ENCODE measurements around the gene MRPL34.
A peak's percentile ranks its signal among the peaks of the same experiment; 100 is the strongest.
"Not testable (repeated sequence)": the region's sequence is repeated elsewhere in the genome, so short reads cannot be mapped to it uniquely, and the experiment has no call there.

MRPL34 gene

DNA sequence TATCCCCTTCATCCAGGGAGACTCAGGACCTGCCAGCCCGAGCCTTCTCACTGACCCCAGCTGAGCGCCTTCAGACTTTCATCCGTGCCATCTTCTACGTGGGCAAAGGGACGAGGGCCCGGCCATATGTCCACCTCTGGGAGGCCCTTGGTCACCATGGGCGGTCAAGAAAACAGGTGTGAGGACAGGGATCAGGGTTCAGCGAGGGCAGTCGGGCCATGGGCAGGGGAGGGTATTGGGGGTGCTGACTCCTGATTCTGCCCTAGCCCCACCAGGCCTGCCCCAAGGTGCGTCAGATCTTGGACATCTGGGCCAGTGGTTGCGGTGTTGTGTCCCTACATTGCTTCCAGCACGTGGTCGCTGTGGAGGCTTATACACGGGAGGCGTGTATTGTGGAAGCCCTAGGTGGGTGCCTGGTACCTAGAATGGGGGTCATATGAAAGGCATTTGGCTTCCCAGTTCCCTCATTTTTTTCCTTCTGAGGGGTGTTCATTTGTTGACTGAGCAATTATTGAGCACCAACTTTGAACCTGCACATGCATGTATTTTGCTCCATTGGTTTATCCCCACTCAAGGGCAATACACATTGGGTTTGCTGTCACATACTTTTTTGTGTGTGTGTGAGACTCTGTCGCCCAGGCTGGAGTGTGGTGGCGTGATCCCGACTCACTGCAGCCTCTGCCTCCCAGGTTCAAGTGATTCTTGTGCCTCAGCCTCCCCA, 20.1 kb upstream of the MRPL34 start:
- DNase-seq (ENCODE audit: low read depth in 3 of 3, low spot score in 1 of 3), result no peak

GRCh38 chr19:17286263-17286662, 19.4 kb upstream of the MRPL34 start:
- DNase-seq (ENCODE audit: low read depth in 3 of 3, low spot score in 1 of 3), result no peak

GRCh38 chr19:17286752-17287151, 18.9 kb upstream of the MRPL34 start:
- DNase-seq (ENCODE audit: low read depth in 3 of 3, low spot score in 1 of 3), result no peak

DNA sequence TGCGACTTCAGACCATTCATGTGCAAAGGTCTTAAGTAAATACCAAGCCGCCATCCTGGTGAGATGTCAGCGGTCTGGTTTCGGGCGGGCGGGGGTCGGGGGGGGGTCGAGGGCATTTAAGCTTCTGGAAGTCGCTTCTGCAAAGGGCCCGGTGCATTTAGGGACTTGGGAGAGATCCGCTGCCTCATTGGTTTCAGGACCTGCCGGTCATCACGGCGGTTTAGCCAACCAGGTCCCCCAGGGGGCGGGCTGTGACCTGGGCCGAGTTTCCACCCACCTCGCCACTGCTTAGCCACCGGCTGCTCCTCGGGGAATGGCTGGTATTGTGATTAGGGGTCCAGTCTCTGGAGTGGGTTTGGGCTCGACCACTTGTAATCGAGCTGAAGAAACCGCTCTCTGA, 16.2 kb upstream of the MRPL34 start:
- no peak for DNase-seq (ENCODE audit: low read depth in 3 of 3, low spot score in 1 of 3)

DNA sequence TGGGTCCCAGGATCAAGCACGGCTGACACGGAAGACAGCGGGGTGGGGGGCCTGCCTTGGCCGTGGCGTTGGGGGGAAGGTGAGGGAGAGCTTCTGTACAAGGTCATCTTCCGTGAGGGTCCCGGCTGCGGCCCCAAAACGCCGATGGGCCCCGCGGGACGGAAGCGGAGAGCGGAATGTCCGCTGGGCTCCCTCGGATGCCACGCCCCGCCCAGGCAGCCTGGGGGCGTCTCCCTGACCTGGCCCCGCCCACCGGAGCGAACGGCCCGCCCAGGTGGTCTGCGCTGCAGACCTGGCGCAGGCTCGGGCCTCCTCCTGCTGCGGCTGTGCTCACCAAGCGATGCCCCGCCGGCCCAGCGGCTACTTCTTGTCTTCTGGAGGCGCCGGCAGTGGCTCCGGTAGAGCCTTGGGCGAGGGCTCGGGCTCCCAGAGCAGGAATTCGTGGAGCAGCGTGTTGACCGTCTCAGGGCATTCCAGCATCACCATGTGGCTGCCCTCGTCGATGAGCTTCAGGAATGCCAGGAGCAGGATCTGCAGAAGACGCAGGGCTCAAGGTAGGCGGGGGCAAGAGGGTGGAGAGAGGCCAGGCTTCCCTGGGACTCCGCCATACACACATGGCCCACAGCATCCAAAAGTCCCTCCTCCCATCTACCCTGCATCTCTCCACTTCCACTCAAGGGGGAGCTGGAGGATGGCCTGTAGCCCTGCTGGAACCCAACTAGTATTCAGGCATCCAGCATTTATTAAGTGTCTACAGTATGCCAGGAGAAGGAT, 13.2 kb upstream of the MRPL34 start:
- DNase-seq (ENCODE audit: low read depth in 3 of 3, low spot score in 1 of 3), result peak; percentile 36 to 81 (median 49)

DNA sequence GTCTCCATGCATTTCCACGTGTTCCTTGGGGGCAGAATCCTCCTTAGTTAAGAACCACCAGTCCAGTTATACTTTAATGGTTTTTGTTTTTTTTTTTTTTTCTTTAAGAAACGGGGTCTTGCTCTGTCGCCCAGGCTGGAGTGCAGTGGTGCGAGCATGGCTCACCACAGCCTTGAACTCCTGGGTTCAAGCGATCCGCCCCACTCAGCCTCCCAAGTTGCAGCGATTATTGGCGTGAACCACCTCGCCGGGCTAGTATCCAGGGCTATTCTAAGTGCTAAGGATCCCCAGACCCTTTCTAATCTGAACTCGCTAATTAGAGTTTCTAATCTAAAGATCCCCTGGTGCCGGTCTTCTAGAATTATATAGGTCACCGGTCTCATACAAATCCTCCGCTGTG, 12.1 kb upstream of the MRPL34 start:
- DNase-seq (ENCODE audit: low read depth in 3 of 3, low spot score in 1 of 3), result no peak

DNA sequence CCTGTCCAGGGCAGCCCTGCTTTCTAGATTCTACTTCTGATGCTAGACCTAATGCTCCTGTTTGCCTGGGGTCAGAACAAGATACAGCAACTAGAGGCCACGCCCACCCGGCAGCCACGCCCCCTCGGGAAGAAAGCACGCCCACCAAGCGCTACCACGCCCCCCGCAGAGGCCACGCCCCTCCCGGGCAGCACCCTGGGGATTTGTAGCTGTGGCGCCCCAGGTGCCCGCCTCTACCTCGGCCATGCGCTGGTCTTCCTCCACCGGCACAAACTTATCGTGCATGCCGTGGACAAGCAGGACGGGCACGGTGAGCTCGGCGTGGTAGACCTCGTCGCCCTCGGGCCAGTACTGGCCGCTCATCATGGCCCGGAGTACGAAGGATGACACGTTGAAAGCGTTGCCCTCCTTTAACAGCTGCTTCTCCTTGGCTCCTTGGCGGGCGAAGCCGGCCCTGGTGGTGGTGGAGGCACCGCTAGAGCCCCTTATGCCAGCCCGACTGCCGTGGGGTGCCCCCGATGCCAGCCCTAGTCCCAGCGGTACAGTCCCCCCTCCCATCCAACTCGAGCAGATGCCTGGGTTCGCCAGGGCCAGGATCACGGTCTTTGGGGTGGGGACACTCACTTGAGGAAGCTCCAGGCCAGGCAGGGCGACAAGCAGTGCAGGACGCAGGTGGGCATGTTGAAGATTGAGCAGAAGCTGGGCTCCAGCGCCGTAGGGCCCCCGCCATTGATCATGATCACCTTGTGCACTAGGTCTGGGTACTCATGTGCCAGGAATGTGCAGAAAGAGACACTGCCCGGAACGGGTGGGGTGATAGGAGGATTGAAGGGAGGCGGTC, 11.4 kb upstream of the MRPL34 start:
- DNase-seq (ENCODE audit: low read depth in 3 of 3, low spot score in 1 of 3), result peak in 1 of 3 donors; percentile 46

DNA sequence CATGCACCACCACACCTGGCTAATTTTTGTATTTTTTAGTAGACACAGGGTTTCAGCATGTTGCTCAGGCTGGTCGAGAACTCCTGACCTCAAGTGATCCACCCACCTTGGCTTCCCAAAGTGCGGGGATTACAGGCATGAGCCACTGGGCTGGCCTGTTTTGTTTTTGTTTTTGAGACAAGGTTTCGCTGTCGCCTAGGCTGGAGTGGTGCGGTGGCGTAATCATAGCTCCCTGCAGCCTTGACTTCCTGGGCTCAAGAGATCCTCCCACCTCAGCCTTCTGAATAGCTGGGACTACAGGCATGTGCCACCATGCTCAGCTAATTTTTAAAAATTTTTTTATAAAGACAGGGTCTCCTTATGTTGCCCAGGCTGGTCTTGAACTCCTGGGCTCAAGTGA, 10.1 kb upstream of the MRPL34 start:
- not testable (repeated sequence) for DNase-seq (ENCODE audit: low read depth in 3 of 3, low spot score in 1 of 3)

- DNase-seq (ENCODE audit: low read depth in 3 of 3, low spot score in 1 of 3), result no peak
Observed at GRCh38 chr19:17296273-17296672, 9.4 kb upstream of the MRPL34 start.

DNA sequence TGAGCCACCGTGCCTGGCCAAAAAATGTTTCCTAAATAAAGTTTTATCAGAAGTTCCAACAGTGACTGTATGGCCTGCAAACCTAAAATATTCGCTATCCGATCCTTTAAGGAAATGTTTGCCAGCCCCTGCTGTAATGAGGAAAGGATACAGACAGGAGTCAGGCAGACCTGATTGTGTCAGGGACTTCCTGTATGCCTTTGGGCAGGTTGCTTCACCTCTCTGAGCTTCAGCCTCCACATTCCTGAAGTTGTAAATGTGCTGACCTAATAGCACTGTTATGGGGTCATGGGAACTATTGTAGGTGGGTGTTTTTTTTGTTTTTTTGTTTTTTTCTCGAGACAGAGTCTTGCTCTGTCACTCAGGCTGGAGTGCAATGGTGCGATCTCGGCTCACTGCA, 8.7 kb upstream of the MRPL34 start:
- DNase-seq (ENCODE audit: low read depth in 3 of 3, low spot score in 1 of 3), result no peak

DNA sequence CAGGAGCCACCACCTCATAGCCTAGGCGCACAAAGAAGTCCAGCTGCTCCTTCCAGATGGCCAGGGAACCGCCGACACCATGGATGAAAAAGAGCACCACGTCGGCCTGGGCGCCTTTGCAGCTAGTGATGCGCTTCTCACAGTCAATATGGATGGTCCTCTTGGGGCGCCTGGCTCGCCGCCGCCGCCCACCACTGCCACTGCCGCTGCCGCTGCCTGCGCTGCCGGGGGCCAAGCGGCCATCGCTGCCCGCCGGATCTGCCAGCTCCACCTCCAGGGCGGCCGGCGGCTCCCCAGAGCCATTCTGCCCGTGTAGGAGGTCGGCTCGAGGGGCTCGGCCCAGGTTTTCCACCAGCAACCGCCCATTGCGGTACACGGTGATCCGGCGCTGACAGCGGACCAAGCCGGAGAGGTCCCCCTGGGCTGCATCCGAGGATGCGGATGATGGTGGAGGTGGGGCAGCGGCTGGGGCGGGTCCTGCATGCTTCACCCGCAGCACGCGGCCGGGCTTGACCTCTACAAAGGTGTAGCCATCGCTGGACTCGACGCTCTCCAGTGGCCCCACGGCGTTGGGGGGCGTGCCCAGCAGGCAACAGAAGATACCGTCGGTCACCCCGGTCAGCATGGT, 4.6 kb upstream of the MRPL34 start:
- DNase-seq (ENCODE audit: low read depth in 3 of 3, low spot score in 1 of 3), result no peak

DNA sequence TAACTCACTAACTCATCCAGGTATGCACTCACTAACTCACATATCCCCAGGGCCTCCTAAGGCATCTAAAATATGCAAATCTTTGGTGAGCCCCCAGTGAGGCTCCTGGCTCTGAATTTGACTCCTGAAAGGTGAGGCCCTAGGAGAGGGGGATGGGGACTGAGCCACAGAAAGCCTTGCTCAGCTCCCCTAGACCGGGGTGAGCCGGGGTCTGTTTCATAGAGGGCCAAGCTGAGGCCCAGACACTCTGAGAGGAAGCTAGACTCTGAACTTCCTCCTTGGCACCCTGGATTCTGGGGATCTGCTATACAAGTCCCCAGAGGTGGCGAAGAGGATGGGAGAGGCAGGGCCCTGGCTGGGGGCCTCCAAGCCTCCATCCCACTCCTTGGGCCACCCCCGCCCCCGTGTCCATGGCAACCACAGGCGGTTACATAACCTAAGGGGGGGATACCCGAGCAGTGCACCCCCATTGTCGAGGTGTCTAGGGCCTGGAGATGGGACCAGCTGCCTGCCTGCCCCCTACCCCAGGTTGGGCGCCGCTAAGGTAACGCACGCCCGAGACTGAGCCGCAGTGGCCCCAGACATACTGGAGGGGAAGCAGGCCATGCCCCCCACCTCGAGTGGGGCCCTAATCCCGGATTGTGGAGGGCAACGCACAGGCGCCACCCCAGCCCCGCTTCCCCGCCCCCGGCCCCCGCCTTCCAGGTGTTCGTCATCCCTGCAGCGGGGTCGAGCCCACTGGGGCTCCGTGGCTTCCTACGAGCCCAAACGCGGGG, 3.1 kb upstream of the MRPL34 start:
- no peak for DNase-seq (ENCODE audit: low read depth in 3 of 3, low spot score in 1 of 3)

DNA sequence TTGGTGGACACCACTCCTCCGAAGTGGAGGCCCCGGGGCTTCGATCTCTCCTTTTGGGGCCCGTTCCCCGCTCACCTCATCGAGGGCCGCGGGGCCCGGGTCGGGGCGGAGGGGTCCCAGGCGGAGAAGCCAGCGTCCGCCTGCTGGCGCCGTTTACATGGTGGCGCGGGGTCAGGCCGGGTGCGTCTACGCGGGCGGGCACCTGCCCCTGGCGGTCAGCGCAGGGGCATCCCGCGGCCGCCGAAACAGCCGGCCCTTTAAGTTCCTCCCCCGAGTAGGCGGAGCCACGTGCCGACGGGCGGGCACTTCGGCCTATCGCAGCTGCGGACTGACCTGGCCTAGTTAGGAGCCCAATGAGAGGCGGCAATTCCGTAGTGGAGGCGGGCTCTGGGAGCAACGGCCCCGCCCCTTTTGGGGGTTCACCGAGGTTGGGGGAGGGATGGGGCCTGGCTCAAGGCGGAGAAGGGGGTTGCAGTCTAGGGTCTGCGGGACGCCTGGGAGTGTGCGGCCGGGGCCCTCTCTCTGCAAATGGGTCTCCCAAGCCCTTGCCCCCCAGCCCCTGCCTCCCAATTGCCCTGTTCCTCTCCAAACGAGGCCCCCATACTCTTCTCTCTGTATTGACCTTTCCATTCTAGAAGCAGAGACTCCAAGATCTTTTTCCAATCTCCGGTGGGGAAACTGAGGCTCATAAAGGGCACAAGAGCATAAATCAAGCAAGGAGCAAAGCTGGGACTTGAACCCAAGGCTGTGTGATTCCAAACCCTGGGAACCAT, 2.3 kb upstream of the MRPL34 start, which contains the start of gene ABHD8:
Gene ABHD8 (minus strand): TSS at position 259 of the 773 bp plus-strand sequence. CDS start 1,809 bp downstream, outside the sequence.
- DNase-seq (ENCODE audit: low read depth in 3 of 3, low spot score in 1 of 3), result peak; percentile 81 to 90 (median 82)

- DNase-seq (ENCODE audit: low read depth in 3 of 3, low spot score in 1 of 3), result no peak
Observed at GRCh38 chr19:17303940-17304267, 1.8 kb upstream of the MRPL34 start.

GRCh38 chr19:17304386-17305215, 1.1 kb upstream of the MRPL34 start:
- no peak for DNase-seq (ENCODE audit: low read depth in 3 of 3, low spot score in 1 of 3)

- no peak for DNase-seq (ENCODE audit: low read depth in 3 of 3, low spot score in 1 of 3)
Observed at GRCh38 chr19:17305216-17305516, 506 bp upstream of the MRPL34 start.

DNA sequence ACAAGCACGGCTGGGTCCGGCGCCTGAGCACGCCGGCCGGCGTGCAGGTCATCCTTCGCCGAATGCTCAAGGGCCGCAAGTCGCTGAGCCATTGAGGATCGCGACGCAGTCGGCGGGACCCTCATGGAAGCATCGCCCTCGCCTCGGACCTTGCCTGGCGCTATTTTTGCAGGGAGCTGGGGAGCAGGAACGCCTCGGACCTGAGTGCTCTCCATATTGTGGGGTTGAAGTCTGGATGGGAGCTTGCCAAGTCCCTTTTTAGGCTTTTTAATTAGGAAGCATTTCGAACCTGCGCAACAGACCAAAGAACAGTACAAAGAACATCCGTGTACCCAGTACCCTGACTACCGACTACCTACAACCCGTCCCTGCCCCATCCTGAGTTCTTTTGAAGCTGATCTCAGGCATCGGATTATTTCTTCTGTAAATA, 628 bp downstream of the MRPL34 start:
- no peak for DNase-seq (ENCODE audit: low read depth in 3 of 3, low spot score in 1 of 3)

DNA sequence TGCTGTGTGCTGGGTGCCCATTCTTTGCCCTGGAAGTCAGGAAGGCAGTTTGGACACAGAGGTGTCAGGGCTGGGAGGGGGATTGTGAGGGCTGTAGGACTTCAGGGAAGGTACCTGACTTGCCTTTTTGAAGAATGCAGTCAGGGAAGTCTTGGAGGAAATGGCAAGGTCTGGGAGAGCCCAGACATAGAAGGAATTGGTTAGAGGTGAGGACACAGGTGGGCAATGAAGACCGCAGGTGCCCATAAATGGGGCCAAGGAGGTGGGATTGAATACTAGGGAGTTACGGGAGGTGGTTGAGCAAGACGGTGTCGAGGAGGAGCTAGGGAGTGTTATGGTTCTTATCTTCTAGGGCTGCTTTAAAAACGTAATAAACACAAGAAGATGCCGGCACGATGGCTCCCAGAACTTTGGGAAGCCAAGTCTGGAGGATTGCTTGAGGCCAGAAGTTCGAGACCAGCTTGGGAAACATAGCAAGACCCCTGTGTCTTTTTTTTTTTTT, 2.3 kb downstream of the MRPL34 start:
- DNase-seq (ENCODE audit: low read depth in 3 of 3, low spot score in 1 of 3), result no peak
